ENCODE data around the gene BPIFA2.

Gene BPIFA2

DNA sequence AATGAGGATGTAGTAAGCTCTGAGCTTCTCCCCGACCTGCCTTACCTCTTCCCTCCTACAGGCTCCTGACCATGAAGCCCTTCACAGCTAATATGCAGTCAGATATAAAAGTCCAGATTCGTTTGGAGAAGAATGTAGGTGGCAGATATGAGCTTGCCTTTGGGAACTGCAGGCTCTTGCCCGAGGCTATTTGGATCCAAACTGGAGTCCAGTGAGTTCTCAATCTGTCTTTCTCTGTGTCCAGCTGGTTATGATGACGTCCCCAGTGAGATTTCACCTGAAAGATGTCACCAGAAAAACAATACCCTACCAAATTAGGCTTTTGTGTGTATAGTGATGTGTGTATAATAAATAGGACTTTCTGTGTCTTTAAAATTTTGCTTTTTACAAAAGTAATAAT lies 34.5 kb downstream of the BPIFA2 start:
- Histone ChIP-seq H3K4me3 (ENCODE audit: low read length) (no peak overlapping the region), H3K9ac (ENCODE audit: low read depth, low read length) (no peak overlapping the region), H3K27me3 (ENCODE audit: insufficient read depth, low read length) (peaks cover 11% of the 10 kb centered on the region; the same call in 1 of the 2 replicates), H3K4me1 (ENCODE audit: insufficient read depth, low read length) (no peaks in the 10 kb centered on the region), H3K27ac (ENCODE audit: low read depth, low read length) (no peak overlapping the region), H3K36me3 (ENCODE audit: insufficient read depth, low read length) (no peaks in the 10 kb centered on the region), H3K9me3 (ENCODE audit: insufficient read depth, low read depth, low read length) (no peaks in the 10 kb centered on the region)
- 87% methylated on average over 3 of the region's 4 CpGs for WGBS

DNA sequence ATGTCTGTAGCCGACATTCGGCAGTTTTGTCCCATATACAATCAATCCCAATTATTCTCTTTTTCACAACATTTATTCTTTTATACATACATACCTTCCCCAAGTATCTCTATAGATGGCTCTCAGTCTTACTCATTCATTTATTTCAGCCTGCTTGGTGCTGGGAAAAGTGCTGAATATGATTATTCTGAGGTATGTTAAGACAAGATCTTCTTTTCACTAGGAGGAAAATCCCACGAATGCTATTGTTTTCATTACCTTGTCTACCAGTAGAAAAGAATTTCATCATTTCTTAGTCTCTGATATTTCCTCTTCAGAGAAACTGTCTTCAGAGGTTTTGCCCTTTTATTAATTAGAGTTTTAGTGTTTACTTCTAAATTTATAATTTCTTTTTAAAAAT lies 35.5 kb downstream of the BPIFA2 start:
- H3K36me3 ChIP-seq (ENCODE audit: insufficient read depth, low read length): no peaks in the 10 kb centered on the region
- no peaks in the 10 kb centered on the region for H3K9me3 ChIP-seq (ENCODE audit: insufficient read depth, low read depth, low read length)
- no peaks in the 10 kb centered on the region for H3K4me1 ChIP-seq (ENCODE audit: insufficient read depth, low read length)
- WGBS: 77% methylated on average over 3 of the region's 3 CpGs
- H3K9ac ChIP-seq (ENCODE audit: low read depth, low read length): no peak overlapping the region
- H3K27me3 ChIP-seq (ENCODE audit: insufficient read depth, low read length): peaks cover 11% of the 10 kb centered on the region
- H3K4me3 ChIP-seq (ENCODE audit: low read length): no peak overlapping the region
- H3K27ac ChIP-seq (ENCODE audit: low read depth, low read length): no peak overlapping the region

DNA sequence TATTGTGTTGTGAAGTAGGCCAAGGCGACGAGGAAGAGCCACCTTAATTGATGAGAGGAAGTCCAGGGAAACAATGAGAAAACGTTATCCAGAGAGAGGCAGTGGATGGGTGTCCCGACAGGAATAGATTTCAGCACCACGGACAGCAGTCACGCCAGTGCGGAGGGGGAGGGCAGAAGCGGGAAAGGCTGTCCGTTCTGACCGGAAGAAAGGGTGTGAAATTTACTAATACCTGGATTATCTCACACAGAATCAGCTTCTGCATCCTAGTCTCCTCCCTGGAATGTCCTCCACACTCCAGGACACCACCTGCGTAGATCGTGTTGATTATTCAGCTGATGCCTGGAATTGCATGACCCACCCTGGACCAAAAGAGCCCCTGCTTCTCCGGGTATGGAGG lies 41.8 kb downstream of the BPIFA2 start:
- WGBS: 11% methylated on average over 13 of the region's 13 CpGs
- H3K27me3 ChIP-seq (ENCODE audit: insufficient read depth, low read length): peaks cover 11% of the 10 kb centered on the region
- no peaks in the 10 kb centered on the region for H3K36me3 ChIP-seq (ENCODE audit: insufficient read depth, low read length)

DNA sequence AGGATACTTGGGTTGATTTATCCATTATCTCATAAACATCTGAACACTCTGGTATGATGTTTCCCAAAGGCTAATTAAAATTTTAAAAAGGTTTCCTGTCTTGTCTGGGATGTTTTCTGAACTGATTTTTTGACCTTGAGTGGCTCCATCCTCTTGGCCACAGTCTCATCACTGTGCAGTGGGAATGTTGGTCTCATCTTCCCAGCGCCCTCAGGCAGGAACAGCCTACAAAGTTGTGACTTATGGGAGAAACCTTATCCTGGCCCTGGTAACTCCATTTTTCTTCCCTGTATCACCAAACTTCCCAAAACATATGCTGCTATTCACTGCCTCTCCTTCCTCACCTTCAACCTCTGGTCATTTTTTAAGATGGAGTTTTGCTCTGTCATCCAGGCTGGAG lies 42.4 kb downstream of the BPIFA2 start:
- Histone ChIP-seq H3K9me3 (ENCODE audit: insufficient read depth, low read depth, low read length) (no peaks in the 10 kb centered on the region), H3K9ac (ENCODE audit: low read depth, low read length) (no peak overlapping the region), H3K4me3 (ENCODE audit: low read length) (no peak overlapping the region), H3K27ac (ENCODE audit: low read depth, low read length) (no peak overlapping the region), H3K27me3 (ENCODE audit: insufficient read depth, low read length) (peaks cover 7% of the 10 kb centered on the region), H3K4me1 (ENCODE audit: insufficient read depth, low read length) (no peaks in the 10 kb centered on the region), H3K36me3 (ENCODE audit: insufficient read depth, low read length) (no peaks in the 10 kb centered on the region)
- WGBS: 89% methylated on average over 1 of the region's 1 CpG

More for the DNA sequence above, 41.8 kb downstream of the BPIFA2 start:
- no peak overlapping the region for H3K4me3 ChIP-seq (ENCODE audit: low read length)
- H3K9ac ChIP-seq (ENCODE audit: low read depth, low read length): no peak overlapping the region
- no peaks in the 10 kb centered on the region for H3K4me1 ChIP-seq (ENCODE audit: insufficient read depth, low read length)
- no peak overlapping the region for H3K27ac ChIP-seq (ENCODE audit: low read depth, low read length)
- H3K9me3 ChIP-seq (ENCODE audit: insufficient read depth, low read depth, low read length): no peaks in the 10 kb centered on the region

DNA sequence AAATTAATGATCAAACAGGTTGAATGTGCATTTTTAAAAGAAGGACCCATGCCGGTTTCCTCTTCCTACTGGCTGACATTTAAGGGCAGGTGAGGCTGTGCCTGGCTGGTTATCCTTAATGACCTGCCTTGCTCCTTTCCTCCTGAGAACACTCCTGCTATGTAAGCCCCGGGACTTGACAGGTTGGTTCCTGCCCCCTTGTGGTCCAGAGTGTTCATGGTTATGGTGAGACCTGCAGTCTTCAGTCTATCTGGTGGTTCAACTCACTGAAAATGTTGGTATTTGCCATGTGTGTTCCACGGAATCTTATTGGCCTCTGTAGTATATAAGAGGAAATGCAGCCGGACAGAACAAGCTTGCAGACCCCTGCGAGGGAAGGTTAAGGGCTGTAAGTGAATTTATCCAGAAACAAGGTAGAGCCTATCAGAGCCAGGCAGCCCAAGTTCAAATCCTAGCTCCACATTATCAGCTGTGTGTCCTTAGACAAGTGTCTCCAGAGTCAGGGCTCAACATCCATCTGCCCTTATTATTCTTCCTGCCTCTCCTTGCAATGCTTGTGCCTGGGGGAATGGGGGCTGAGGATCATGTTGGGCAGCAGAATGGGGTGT lies 44.0 kb downstream of the BPIFA2 start:
- Histone ChIP-seq H3K27me3 (ENCODE audit: insufficient read depth, low read length) (no peaks in the 10 kb centered on the region; the same call in 1 of the 2 replicates), H3K4me1 (ENCODE audit: insufficient read depth, low read length) (no peaks in the 10 kb centered on the region), H3K27ac (ENCODE audit: low read depth, low read length) (no peak overlapping the region), H3K9me3 (ENCODE audit: insufficient read depth, low read depth, low read length) (no peaks in the 10 kb centered on the region), H3K9ac (ENCODE audit: low read depth, low read length) (no peak overlapping the region), H3K4me3 (ENCODE audit: low read length) (no peak overlapping the region), H3K36me3 (ENCODE audit: insufficient read depth, low read length) (no peaks in the 10 kb centered on the region)
- 32% methylated on average over 5 of the region's 5 CpGs for WGBS

DNA sequence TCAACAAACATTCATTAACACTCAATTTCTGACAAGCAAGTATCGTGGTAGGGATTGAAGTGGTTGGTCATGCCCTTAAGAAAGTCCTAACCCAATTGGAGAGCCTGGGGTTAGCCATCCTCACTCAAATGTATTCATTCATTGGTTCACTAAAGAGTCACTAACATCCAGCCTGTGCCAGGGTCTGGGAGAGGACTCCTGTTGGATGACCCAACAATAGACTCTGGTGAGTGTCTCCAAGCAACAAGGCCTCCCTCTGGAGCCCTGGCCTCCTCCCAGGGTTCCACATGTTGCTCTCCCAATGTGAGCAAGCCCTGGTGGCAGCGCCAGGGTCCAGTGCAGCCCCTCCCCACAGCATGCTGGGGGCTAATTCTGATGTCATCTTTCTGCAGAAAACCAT lies 49.1 kb downstream of the BPIFA2 start, which contains the start of gene BPIFA3:
Gene BPIFA3 (plus strand): TSS at position 301 of the 400 bp plus-strand sequence. CDS start 185 bp downstream, outside the sequence.
- no peaks in the 10 kb centered on the region for H3K36me3 ChIP-seq (ENCODE audit: insufficient read depth, low read length)
- WGBS: 92% methylated on average over 2 of the region's 2 CpGs

DNA sequence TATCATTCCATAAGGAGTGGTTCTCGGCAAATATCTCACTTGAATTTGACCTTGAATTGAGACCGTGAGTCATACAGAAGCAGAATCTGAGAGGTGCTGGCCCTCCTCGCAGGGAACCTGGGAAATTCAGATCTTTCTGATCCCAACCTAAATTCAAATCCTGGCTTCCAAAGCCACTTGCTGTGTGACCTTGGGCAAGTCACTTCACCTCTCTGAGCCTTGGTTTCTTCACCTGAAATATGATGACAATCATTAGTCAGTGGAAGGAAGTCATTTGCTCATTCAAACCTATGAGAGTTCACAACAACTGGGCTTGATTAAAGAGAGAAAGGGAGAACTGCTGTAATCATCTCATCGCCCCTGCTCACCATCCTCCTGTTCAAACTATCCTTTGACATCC lies 56.4 kb downstream of the BPIFA2 start:
- no peaks in the 10 kb centered on the region for H3K4me1 ChIP-seq (ENCODE audit: insufficient read depth, low read length)
- H3K4me3 ChIP-seq (ENCODE audit: low read length): no peak overlapping the region
- H3K9me3 ChIP-seq (ENCODE audit: insufficient read depth, low read depth, low read length): no peaks in the 10 kb centered on the region
- no peak overlapping the region for H3K27ac ChIP-seq (ENCODE audit: low read depth, low read length)
- no peak overlapping the region for H3K9ac ChIP-seq (ENCODE audit: low read depth, low read length)
- no peaks in the 10 kb centered on the region; the same call in 1 of the 2 replicates for H3K27me3 ChIP-seq (ENCODE audit: insufficient read depth, low read length)
- 93% methylated on average over 3 of the region's 4 CpGs for WGBS
- no peaks in the 10 kb centered on the region for H3K36me3 ChIP-seq (ENCODE audit: insufficient read depth, low read length)

More for the DNA sequence above, 49.1 kb downstream of the BPIFA2 start, which contains the start of gene BPIFA3:
- H3K9me3 ChIP-seq (ENCODE audit: insufficient read depth, low read depth, low read length): no peaks in the 10 kb centered on the region
- H3K4me1 ChIP-seq (ENCODE audit: insufficient read depth, low read length): no peaks in the 10 kb centered on the region
- H3K4me3 ChIP-seq (ENCODE audit: low read length): no peak within 1 kb of the TSS
- no peak within 1 kb of the TSS for H3K9ac ChIP-seq (ENCODE audit: low read depth, low read length)
- H3K27ac ChIP-seq (ENCODE audit: low read depth, low read length): no peak within 1 kb of the TSS
- no peaks in the 10 kb centered on the region for H3K27me3 ChIP-seq (ENCODE audit: insufficient read depth, low read length)

DNA sequence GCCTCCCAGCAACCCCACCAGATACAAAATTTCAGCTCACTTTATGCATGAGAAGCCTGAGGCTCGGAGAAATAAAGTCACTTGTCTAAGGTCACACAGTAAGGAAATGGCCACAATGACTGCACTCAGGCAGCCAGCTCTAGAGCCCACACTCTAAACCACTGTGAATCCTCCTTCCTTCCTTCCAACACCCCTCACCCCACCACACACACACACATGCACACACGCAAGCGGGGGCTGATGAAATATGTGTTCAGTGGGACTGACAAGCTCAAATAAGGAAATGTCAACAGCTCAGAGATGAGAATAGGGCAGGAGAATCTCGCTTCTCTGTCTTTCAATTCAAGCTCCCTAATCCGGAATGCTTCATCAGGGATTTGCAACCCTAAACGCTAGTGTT lies 61.9 kb downstream of the BPIFA2 start:
- no peak overlapping the region for H3K4me3 ChIP-seq (ENCODE audit: low read length)
- no peaks in the 10 kb centered on the region; the same call in 1 of the 2 replicates for H3K27me3 ChIP-seq (ENCODE audit: insufficient read depth, low read length)
- no peaks in the 10 kb centered on the region for H3K4me1 ChIP-seq (ENCODE audit: insufficient read depth, low read length)
- 87% methylated on average over 6 of the region's 6 CpGs for whole genome bisulfite sequencing
- no peaks in the 10 kb centered on the region for H3K36me3 ChIP-seq (ENCODE audit: insufficient read depth, low read length)
- H3K9me3 ChIP-seq (ENCODE audit: insufficient read depth, low read depth, low read length): no peaks in the 10 kb centered on the region
- H3K9ac ChIP-seq (ENCODE audit: low read depth, low read length): no peak overlapping the region
- no peak overlapping the region for H3K27ac ChIP-seq (ENCODE audit: low read depth, low read length)
